Measurements from ENCODE around the gene GH1. TPM values are rescaled to one million over a fixed set of nuclear protein-coding genes. Genes with fewer than 3 reads are reported as not detected.

Gene GH1
- total and polyA plus RNA-seq, 4 donors, result not detected

- no peaks in the 10 kb centered on the region for H3K36me3 ChIP-seq (ENCODE audit: control insufficient read depth in 4 of 4, insufficient read depth in 3 of 4, low read depth in 1 of 4, low read length in 3 of 4)
- 76% methylated on average over 11 of the region's 11 CpGs for whole genome bisulfite sequencing
- no peaks in the 10 kb centered on the region for H3K27me3 ChIP-seq (ENCODE audit: control insufficient read depth in 4 of 4, insufficient read depth in 4 of 4, low read length in 3 of 4)
- no peak overlapping the region for H3K4me3 ChIP-seq (ENCODE audit: low read depth in 1 of 3, low read length in 3 of 3)
- no peak overlapping the region for H3K9ac ChIP-seq (ENCODE audit: low read depth in 1 of 2, low read length in 2 of 2)
- no peaks in the 10 kb centered on the region for H3K9me3 ChIP-seq (ENCODE audit: control insufficient read depth in 4 of 4, low read length in 3 of 4)
- no peak overlapping the region for H3K27ac ChIP-seq (ENCODE audit: low read depth in 1 of 2, low read length in 2 of 2)
- TF ChIP-seq FOXA2 (IDR thresholded peaks at IDR 0.05) (no peak), NR2F2 (IDR thresholded peaks at IDR 0.05) (no peak), MAX (IDR thresholded peaks at IDR 0.05) (no peak), EGR1 (IDR thresholded peaks at IDR 0.05; ENCODE audit: low read depth in 2 of 2) (no peak), RAD21 (IDR thresholded peaks at IDR 0.05) (no peak), YY1 (IDR thresholded peaks at IDR 0.05) (no peak), JUND (IDR thresholded peaks at IDR 0.05) (no peak), FOXA1 (IDR thresholded peaks at IDR 0.05) (no peak), TAF1 (conservative IDR thresholded peaks at IDR 0.05) (no peak), HNF4A (conservative IDR thresholded peaks at IDR 0.05) (no peak), CTCF (IDR thresholded peaks at IDR 0.05; ENCODE audit: low read depth, low read length, missing input control) (no peak), GABPA (IDR thresholded peaks at IDR 0.05 in 1 of 2, conservative IDR thresholded peaks at IDR 0.05 in 1 of 2) (no peak), SP1 (IDR thresholded peaks at IDR 0.05) (no peak), RXRA (IDR thresholded peaks at IDR 0.05) (no peak), REST (IDR thresholded peaks at IDR 0.05) (no peak), HNF4G (IDR thresholded peaks at IDR 0.05) (no peak)
- TF ChIP-seq, protein P1, sequence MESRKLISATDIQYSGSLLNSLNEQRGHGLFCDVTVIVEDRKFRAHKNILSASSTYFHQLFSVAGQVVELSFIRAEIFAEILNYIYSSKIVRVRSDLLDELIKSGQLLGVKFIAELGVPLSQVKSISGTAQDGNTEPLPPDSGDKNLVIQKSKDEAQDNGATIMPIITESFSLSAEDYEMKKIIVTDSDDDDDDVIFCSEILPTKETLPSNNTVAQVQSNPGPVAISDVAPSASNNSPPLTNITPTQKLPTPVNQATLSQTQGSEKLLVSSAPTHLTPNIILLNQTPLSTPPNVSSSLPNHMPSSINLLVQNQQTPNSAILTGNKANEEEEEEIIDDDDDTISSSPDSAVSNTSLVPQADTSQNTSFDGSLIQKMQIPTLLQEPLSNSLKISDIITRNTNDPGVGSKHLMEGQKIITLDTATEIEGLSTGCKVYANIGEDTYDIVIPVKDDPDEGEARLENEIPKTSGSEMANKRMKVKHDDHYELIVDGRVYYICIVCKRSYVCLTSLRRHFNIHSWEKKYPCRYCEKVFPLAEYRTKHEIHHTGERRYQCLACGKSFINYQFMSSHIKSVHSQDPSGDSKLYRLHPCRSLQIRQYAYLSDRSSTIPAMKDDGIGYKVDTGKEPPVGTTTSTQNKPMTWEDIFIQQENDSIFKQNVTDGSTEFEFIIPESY (IDR thresholded peaks at IDR 0.05), result no peak
- TF ChIP-seq, protein P2, sequence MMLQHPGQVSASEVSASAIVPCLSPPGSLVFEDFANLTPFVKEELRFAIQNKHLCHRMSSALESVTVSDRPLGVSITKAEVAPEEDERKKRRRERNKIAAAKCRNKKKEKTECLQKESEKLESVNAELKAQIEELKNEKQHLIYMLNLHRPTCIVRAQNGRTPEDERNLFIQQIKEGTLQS (IDR thresholded peaks at IDR 0.05), result no peak
- DNase-seq (ENCODE audit: low spot score), result no peak
- peaks cover 0 to 5% (median 0%) of the 10 kb centered on the region in 4 donors for H3K4me1 ChIP-seq (ENCODE audit: control insufficient read depth in 4 of 4, insufficient read depth in 4 of 4, low read length in 3 of 4)
These were observed 48.1 kb upstream of the GH1 start for GRCh38 chr17:63966646-63967264.
